ENCODE measurements around the gene BSG.

Gene BSG

DNA sequence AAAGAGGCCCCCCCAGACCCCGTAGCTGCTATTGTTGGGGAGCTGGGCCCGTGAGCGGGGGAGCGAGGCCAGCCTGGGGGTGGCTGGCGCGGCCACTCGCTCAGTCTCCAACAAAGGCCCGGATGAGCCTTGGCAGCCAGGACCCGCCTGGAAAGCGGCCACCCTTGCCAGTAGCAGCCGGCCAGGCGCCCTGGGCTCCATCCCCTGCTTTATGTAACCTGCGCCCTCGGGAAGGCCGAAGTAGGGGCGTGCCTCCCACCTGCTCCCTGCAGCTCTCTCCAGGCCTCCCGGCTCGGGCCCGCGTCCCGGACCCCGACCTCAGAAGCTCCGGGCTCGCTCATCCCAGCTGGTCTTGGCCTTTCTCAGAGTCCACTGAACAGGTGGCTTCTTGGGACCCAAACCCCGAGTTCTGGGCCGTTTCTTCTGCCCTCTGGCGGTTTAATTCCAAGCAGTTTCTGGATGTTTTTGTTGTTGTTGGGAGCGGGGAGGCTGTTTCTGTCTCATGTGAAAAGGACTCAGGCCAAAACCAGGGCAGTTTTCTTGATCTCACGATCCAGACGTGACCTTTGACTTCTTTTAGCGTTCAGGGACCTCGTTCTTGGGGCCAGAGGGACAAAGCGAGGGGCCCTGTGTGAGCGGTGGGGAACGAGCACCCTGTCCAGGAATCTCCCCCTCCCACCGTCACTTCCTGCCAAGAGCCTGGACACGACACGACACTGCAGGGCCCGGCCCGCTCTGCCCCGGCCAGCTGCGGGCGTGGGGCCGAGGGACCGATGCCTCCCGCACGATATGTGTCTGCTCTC, 39.6 kb upstream of the BSG start:
- Histone ChIP-seq H3K4me3 (ENCODE audit: low read length in 2 of 2) (peak overlapping the region; percentile 81 to 92), H3K4me1 (ENCODE audit: control insufficient read depth in 2 of 2, insufficient read depth in 2 of 2, low read length in 2 of 2) (peaks cover 19 to 23% of the 10 kb centered on the region in 2 donors), H3K9ac (ENCODE audit: low read depth in 1 of 2, low read length in 2 of 2) (peak overlapping the region; percentile 79 to 83), H3K27ac (ENCODE audit: low read depth in 2 of 2, low read length in 2 of 2) (peak overlapping the region; percentile 77 to 82), H3K36me3 (ENCODE audit: control insufficient read depth in 2 of 2, insufficient read depth in 2 of 2, low read length in 2 of 2) (peaks cover 10 to 17% of the 10 kb centered on the region in 2 donors), H3K27me3 (ENCODE audit: control insufficient read depth in 2 of 2, insufficient read depth in 2 of 2, low read length in 2 of 2) (no peaks in the 10 kb centered on the region), H3K9me3 (ENCODE audit: control insufficient read depth in 2 of 2, low read length in 2 of 2) (no peaks in the 10 kb centered on the region)

DNA sequence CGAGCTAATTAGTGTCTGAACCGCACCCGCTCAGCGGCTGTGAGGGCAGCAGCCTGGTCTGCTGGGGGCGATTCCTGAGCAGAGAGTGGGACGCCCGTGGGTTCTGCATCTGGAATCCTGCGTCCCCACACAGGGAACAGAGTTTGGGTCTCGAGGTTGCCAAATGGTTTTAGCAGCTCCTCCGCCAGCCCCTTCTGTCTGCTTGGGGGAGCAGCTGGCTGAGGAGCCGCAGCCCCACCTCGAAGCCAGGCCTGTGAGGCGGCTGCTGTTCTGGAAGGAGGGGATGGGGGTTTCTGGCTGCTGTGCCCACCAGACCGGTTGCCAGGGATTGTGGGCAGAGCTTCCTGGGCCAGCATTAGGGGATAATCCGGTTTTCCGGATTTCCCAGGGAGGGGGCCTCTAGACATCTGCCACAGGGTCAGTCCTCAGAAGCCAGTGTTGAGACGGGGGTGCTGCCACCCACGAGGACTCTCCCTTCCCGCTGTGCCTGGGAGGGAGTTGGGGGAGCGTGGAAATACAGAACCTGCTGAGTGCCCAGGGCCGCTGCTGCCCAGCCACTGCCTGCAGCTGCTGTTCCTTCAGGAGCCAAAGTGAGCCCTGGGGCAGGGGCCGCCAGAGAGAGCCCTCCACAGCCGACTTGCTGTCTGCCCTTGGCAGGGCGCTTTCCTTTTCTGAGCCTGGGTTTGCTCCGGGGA, 38.9 kb upstream of the BSG start:
- Histone ChIP-seq H3K4me1 (ENCODE audit: control insufficient read depth in 2 of 2, insufficient read depth in 2 of 2, low read length in 2 of 2) (peaks cover 19 to 23% of the 10 kb centered on the region in 2 donors), H3K27me3 (ENCODE audit: control insufficient read depth in 2 of 2, insufficient read depth in 2 of 2, low read length in 2 of 2) (no peaks in the 10 kb centered on the region), H3K27ac (ENCODE audit: low read depth in 2 of 2, low read length in 2 of 2) (peak overlapping the region; percentile 77 to 82), H3K4me3 (ENCODE audit: low read length in 2 of 2) (peak overlapping the region; percentile 81 to 92), H3K9ac (ENCODE audit: low read depth in 1 of 2, low read length in 2 of 2) (peak overlapping the region; percentile 63 to 83), H3K36me3 (ENCODE audit: control insufficient read depth in 2 of 2, insufficient read depth in 2 of 2, low read length in 2 of 2) (peaks cover 16 to 20% of the 10 kb centered on the region in 2 donors), H3K9me3 (ENCODE audit: control insufficient read depth in 2 of 2, low read length in 2 of 2) (no peaks in the 10 kb centered on the region)

DNA sequence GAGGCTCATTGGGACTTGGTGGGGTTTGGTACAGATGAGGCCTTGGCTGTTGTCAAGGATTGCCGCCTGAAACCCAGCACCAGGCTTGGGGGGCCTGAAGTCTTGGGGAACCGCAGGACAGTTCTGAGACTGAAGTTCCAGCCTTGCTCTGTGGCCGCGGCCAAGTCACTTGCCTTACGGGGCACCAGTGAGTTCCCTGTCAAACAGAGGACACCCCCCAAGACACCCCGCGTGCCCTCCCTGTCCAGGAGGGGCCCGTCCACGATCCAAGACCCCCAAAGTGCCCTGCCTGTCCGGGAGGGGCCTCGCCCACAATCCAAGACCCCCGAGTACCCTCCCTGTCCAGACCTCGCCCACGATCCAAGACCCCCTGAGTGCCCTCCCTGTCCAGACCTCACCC, 38.3 kb upstream of the BSG start:
- no peaks in the 10 kb centered on the region for H3K9me3 ChIP-seq (ENCODE audit: control insufficient read depth in 2 of 2, low read length in 2 of 2)
- peak overlapping the region in 1 of 2 donors; percentile 83 for H3K9ac ChIP-seq (ENCODE audit: low read depth in 1 of 2, low read length in 2 of 2)
- no peaks in the 10 kb centered on the region for H3K27me3 ChIP-seq (ENCODE audit: control insufficient read depth in 2 of 2, insufficient read depth in 2 of 2, low read length in 2 of 2)
- no peak overlapping the region for H3K4me3 ChIP-seq (ENCODE audit: low read length in 2 of 2)
- H3K36me3 ChIP-seq (ENCODE audit: control insufficient read depth in 2 of 2, insufficient read depth in 2 of 2, low read length in 2 of 2) = peaks cover 20% of the 10 kb centered on the region in 2 donors
- no peak overlapping the region for H3K27ac ChIP-seq (ENCODE audit: low read depth in 2 of 2, low read length in 2 of 2)
- H3K4me1 ChIP-seq (ENCODE audit: control insufficient read depth in 2 of 2, insufficient read depth in 2 of 2, low read length in 2 of 2) = peaks cover 19 to 23% of the 10 kb centered on the region in 2 donors

DNA sequence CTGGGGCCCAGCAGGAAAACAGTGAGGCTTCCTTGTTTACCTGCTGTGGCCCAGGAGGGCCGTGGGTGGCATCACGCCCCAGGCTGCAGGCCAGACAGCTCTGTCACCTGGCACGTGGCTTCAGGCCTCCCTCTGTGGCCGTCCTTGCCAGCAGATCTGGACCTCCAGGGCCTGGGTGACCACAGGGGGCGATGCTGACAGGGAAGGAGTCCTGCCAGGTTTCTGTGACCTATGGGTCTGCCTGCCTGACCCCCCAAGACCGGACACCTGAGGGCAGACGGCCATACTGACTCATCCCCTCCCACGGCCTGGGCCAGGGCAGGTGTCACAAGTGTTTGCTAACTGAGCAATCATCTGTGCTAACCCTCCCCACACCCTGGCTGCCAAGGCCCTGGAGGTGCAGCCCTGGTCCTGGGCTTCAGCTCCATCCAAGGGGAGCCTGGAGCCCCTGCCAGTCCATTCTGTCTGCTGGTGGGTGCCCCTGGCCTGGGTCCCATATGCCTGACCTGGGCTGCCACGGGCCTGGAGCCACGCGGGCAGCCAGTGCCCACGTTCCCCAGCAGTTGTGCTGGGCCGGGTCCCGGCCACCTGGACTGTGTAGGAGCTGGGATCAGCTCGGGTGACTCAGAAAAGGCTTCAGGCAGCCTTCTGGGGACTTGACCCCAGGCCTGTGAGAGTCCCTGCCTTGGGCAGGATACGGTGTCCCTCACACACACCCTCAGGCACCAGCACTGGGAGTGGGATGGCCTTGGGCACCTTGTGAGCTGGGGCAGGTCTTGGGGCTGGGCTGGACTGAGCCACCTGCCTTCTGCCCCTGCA, 37.2 kb upstream of the BSG start:
- H3K4me3 ChIP-seq (ENCODE audit: low read length in 2 of 2) = no peak overlapping the region
- no peaks in the 10 kb centered on the region for H3K9me3 ChIP-seq (ENCODE audit: control insufficient read depth in 2 of 2, low read length in 2 of 2)
- H3K27me3 ChIP-seq (ENCODE audit: control insufficient read depth in 2 of 2, insufficient read depth in 2 of 2, low read length in 2 of 2) = no peaks in the 10 kb centered on the region
- H3K27ac ChIP-seq (ENCODE audit: low read depth in 2 of 2, low read length in 2 of 2) = no peak overlapping the region
- no peak overlapping the region for H3K9ac ChIP-seq (ENCODE audit: low read depth in 1 of 2, low read length in 2 of 2)
- peaks cover 20% of the 10 kb centered on the region in 2 donors for H3K36me3 ChIP-seq (ENCODE audit: control insufficient read depth in 2 of 2, insufficient read depth in 2 of 2, low read length in 2 of 2)
- peaks cover 19 to 21% of the 10 kb centered on the region in 2 donors for H3K4me1 ChIP-seq (ENCODE audit: control insufficient read depth in 2 of 2, insufficient read depth in 2 of 2, low read length in 2 of 2)

DNA sequence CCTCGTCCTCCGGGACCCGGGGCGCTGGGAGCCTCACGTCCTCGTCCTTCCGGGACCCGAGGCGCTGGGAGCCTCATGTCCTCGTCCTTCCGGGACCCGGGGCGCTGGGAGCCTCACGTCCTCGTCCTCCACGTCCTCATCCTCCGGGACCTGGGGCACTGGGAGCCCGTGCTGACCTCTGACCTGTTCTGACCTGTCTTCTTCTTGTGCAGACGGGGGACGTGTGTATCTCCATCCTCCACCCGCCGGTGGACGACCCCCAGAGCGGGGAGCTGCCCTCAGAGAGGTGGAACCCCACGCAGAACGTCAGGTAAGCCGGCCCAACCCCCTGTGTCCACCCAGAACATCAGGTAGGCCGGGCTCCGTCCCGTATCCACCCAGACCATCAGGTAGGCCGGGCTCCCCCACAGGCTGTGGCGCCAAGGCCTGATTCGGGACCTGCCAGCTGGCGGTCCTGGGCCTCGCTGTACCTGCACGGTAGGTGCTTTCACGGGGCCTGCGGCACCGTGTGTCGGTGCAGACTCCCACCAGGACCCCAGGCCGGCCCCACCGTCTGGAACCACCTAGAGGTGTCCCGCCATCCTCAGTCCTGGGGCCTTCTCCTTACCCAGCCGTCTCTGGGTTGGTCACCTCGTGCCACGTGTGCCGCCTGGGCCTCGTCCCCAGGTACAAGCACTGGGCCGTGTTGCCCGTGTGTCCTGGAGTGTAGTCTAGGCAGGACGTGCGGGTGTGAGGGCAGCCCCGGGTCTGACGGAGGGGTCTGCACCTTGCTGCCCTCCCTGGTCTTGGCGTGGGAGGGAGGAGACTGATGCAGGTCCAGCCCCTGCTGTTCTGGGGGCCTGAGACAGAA, 36.1 kb upstream of the BSG start:
- Histone ChIP-seq H3K27ac (ENCODE audit: low read depth in 2 of 2, low read length in 2 of 2) (no peak overlapping the region), H3K4me3 (ENCODE audit: low read length in 2 of 2) (no peak overlapping the region), H3K27me3 (ENCODE audit: control insufficient read depth in 2 of 2, insufficient read depth in 2 of 2, low read length in 2 of 2) (no peaks in the 10 kb centered on the region), H3K9ac (ENCODE audit: low read depth in 1 of 2, low read length in 2 of 2) (no peak overlapping the region), H3K4me1 (ENCODE audit: control insufficient read depth in 2 of 2, insufficient read depth in 2 of 2, low read length in 2 of 2) (peaks cover 16 to 18% of the 10 kb centered on the region in 2 donors), H3K9me3 (ENCODE audit: control insufficient read depth in 2 of 2, low read length in 2 of 2) (no peaks in the 10 kb centered on the region), H3K36me3 (ENCODE audit: control insufficient read depth in 2 of 2, insufficient read depth in 2 of 2, low read length in 2 of 2) (peaks cover 20% of the 10 kb centered on the region in 2 donors)

- Histone ChIP-seq H3K36me3 (ENCODE audit: control insufficient read depth in 2 of 2, insufficient read depth in 2 of 2, low read length in 2 of 2) (peaks cover 20 to 25% of the 10 kb centered on the region in 2 donors), H3K4me3 (ENCODE audit: low read length in 2 of 2) (no peak overlapping the region), H3K4me1 (ENCODE audit: control insufficient read depth in 2 of 2, insufficient read depth in 2 of 2, low read length in 2 of 2) (peaks cover 16 to 18% of the 10 kb centered on the region in 2 donors), H3K27me3 (ENCODE audit: control insufficient read depth in 2 of 2, insufficient read depth in 2 of 2, low read length in 2 of 2) (no peaks in the 10 kb centered on the region), H3K9ac (ENCODE audit: low read depth in 1 of 2, low read length in 2 of 2) (no peak overlapping the region), H3K27ac (ENCODE audit: low read depth in 2 of 2, low read length in 2 of 2) (no peak overlapping the region), H3K9me3 (ENCODE audit: control insufficient read depth in 2 of 2, low read length in 2 of 2) (no peaks in the 10 kb centered on the region)
Observed at GRCh38 chr19:536881-537404, 35.5 kb upstream of the BSG start.

- Histone ChIP-seq H3K4me1 (ENCODE audit: control insufficient read depth in 2 of 2, insufficient read depth in 2 of 2, low read length in 2 of 2) (peaks cover 6% of the 10 kb centered on the region in 2 donors), H3K36me3 (ENCODE audit: control insufficient read depth in 2 of 2, insufficient read depth in 2 of 2, low read length in 2 of 2) (peaks cover 20 to 28% of the 10 kb centered on the region in 2 donors), H3K9me3 (ENCODE audit: control insufficient read depth in 2 of 2, low read length in 2 of 2) (no peaks in the 10 kb centered on the region), H3K9ac (ENCODE audit: low read depth in 1 of 2, low read length in 2 of 2) (no peak overlapping the region), H3K27me3 (ENCODE audit: control insufficient read depth in 2 of 2, insufficient read depth in 2 of 2, low read length in 2 of 2) (no peaks in the 10 kb centered on the region), H3K4me3 (ENCODE audit: low read length in 2 of 2) (no peak overlapping the region), H3K27ac (ENCODE audit: low read depth in 2 of 2, low read length in 2 of 2) (no peak overlapping the region)
Observed at GRCh38 chr19:538641-539428, 33.6 kb upstream of the BSG start.

DNA sequence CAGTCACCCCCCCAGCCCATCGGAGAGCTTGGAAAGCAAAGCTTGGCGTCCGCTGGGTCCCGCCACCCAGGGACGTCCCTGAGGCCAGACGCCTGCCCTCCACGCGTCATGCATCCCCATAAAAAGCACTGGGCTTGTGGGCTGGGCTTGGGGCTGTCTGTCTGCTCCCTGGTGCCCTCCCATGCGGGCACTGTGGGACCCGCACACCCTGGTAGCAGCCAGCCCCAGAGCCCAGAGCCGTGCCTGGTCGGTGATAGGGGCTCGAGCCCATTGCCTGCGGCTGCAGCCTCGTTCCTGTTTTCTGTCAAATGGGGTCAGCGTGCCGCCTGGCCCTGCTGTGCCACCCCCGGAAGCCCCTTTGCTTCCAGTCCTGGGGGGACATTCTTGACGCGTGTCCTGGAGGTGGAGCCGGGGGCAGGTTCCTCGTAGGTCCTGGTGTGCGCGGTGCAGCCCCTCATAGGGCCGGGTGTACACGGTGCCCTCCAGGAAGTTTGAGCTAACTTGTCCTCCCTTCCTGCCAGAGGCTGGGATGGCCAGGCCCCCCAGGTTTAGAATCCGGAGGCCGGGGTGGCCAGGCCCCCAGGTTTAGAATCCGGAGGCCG, 32.9 kb upstream of the BSG start:
- H3K9me3 ChIP-seq (ENCODE audit: control insufficient read depth in 2 of 2, low read length in 2 of 2) = no peaks in the 10 kb centered on the region
- no peak overlapping the region for H3K27ac ChIP-seq (ENCODE audit: low read depth in 2 of 2, low read length in 2 of 2)
- no peak overlapping the region for H3K9ac ChIP-seq (ENCODE audit: low read depth in 1 of 2, low read length in 2 of 2)
- peaks cover 20 to 28% of the 10 kb centered on the region in 2 donors for H3K36me3 ChIP-seq (ENCODE audit: control insufficient read depth in 2 of 2, insufficient read depth in 2 of 2, low read length in 2 of 2)
- peaks cover 3% of the 10 kb centered on the region in 2 donors for H3K4me1 ChIP-seq (ENCODE audit: control insufficient read depth in 2 of 2, insufficient read depth in 2 of 2, low read length in 2 of 2)
- no peak overlapping the region for H3K4me3 ChIP-seq (ENCODE audit: low read length in 2 of 2)
- no peaks in the 10 kb centered on the region for H3K27me3 ChIP-seq (ENCODE audit: control insufficient read depth in 2 of 2, insufficient read depth in 2 of 2, low read length in 2 of 2)

All from mucosa of rectum (tissue), 2 donors.